Gastrocnemius medialis (tissue), 4 donors: Measurements from ENCODE around the gene KMT2B.

Experiments used
- CTCF ChIP-seq, 5 experiments: fragments of 450-650 bp in 3 of 5; fragments of 200-600 bp in 2 of 5; sonication (generic) in 2 of 5; IDR thresholded peaks in 4 of 5; conservative IDR thresholded peaks in 1 of 5; 1 replicate in 4 of 5; 2 replicates in 1 of 5; pipeline ENCODE4 v1.5.1; 2016 to 2019; ENCODE audit warnings: antibody characterized with exemption in 5 of 5, mild to moderate bottlenecking in 3 of 5, moderate library complexity in 3 of 5
- POLR2A ChIP-seq, 2 donors: fragments of 450-650 bp; IDR thresholded peaks; one replicate each; pipeline ENCODE4 v1.6.1; 2017; ENCODE audit warnings: antibody characterized with exemption in 2 of 2, mild to moderate bottlenecking in 2 of 2, moderate library complexity in 2 of 2

- TF ChIP-seq CTCF (IDR thresholded peaks at IDR 0.05 in 4 of 5, conservative IDR thresholded peaks at IDR 0.05 in 1 of 5) (no peak), POLR2A (IDR thresholded peaks at IDR 0.05) (no peak)
Measured at GRCh38 chr19:35720163-35720524, 2.3 kb downstream of the KMT2B start.
